KMS-11 (cell line): ENCODE results near the gene TSPAN33.

ENCODE experiments used
- H2AFZ ChIP-seq: fragments of 200-600 bp; sonication (generic); 2 replicates; pipeline ENCODE4 v1.6.1; 2016; ENCODE audit warnings: antibody characterized with exemption, mixed run types, low read depth
- H3K27ac ChIP-seq: fragments of 200-600 bp; sonication (generic); 2 replicates; pipeline ENCODE4 v1.6.1; 2016; ENCODE audit warnings: mild to moderate bottlenecking, mixed run types
- H3K27me3 ChIP-seq: fragments of 200-600 bp; sonication (generic); 2 replicates; pipeline ENCODE4 v1.6.1; 2017; ENCODE audit warnings: mild to moderate bottlenecking, low read depth, mixed run types, moderate library complexity; ENCODE audit not compliant: insufficient read depth
- H3K36me3 ChIP-seq: fragments of 200-600 bp; sonication (generic); 2 replicates; pipeline ENCODE4 v1.6.1; 2017; ENCODE audit warnings: mild to moderate bottlenecking, mixed run types; ENCODE audit not compliant: insufficient read depth
- H3K4me1 ChIP-seq: fragments of 200-600 bp; sonication (generic); 2 replicates; pipeline ENCODE4 v1.6.1; 2016; ENCODE audit warnings: mild to moderate bottlenecking, low read depth, mixed run types; ENCODE audit not compliant: poor library complexity, severe bottlenecking
- H3K4me2 ChIP-seq: fragments of 200-600 bp; sonication (generic); 2 replicates; pipeline ENCODE4 v1.7.0; 2016; ENCODE audit warnings: mild to moderate bottlenecking, mixed run types
- H3K4me3 ChIP-seq: fragments of 200-600 bp; sonication (generic); IDR thresholded peaks from 2 replicates; pipeline ENCODE4 v1.6.1; 2017; ENCODE audit warnings: low read depth, low read length, mixed read lengths; ENCODE audit not compliant: insufficient read depth
- H3K79me2 ChIP-seq: fragments of 200-600 bp; sonication (generic); 2 replicates; pipeline ENCODE4 v1.6.1; 2016; ENCODE audit warnings: low read depth, mixed run types; ENCODE audit not compliant: insufficient read depth
- H3K9ac ChIP-seq: fragments of 200-600 bp; sonication (generic); 2 replicates; pipeline ENCODE4 v1.6.1; 2016; ENCODE audit warnings: mild to moderate bottlenecking, mixed run types
- H4K20me1 ChIP-seq: fragments of 200-600 bp; sonication (generic); 2 replicates; pipeline ENCODE4 v1.6.1; 2016; ENCODE audit warnings: mild to moderate bottlenecking, mixed run types; ENCODE audit not compliant: insufficient read depth
- TF ChIP-seq, protein P1 (sequence below): fragments of 200-600 bp; sonication (generic); conservative IDR thresholded peaks from 2 replicates; pipeline ENCODE4 v1.6.1; 2017; ENCODE audit warnings: low read depth, mild to moderate bottlenecking, antibody characterized with exemption, low read length, moderate library complexity, mixed read lengths

TSPAN33 gene

DNA sequence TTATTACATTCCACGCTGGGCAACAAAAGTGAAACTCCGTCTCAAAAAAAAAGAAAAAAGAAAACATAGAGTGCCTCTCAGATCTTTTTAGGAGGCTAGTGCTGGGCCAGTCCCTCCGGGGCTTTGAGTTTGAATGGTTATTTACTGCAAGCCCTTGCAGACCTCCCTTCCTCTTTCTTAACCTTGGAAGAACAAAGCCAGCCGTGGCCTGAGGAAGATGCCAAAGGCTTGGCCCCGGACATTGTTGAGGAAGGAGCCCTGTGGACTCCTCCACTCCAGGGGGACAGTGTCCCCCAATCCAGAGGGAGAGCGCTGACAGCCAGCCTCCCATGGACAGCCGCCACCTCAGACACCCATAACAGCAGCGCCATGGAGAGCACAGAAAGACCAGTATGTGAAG is 5.0 kb downstream of the TSPAN33 start:
- no peak overlapping the region for H3K4me2 ChIP-seq
- no peak overlapping the region for H3K27ac ChIP-seq
- TF ChIP-seq, protein P1, sequence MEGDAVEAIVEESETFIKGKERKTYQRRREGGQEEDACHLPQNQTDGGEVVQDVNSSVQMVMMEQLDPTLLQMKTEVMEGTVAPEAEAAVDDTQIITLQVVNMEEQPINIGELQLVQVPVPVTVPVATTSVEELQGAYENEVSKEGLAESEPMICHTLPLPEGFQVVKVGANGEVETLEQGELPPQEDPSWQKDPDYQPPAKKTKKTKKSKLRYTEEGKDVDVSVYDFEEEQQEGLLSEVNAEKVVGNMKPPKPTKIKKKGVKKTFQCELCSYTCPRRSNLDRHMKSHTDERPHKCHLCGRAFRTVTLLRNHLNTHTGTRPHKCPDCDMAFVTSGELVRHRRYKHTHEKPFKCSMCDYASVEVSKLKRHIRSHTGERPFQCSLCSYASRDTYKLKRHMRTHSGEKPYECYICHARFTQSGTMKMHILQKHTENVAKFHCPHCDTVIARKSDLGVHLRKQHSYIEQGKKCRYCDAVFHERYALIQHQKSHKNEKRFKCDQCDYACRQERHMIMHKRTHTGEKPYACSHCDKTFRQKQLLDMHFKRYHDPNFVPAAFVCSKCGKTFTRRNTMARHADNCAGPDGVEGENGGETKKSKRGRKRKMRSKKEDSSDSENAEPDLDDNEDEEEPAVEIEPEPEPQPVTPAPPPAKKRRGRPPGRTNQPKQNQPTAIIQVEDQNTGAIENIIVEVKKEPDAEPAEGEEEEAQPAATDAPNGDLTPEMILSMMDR: no peak
- no peaks in the 10 kb centered on the region for H4K20me1 ChIP-seq
- no peak overlapping the region for H3K4me3 ChIP-seq
- no peaks in the 10 kb centered on the region for H3K27me3 ChIP-seq
- H3K36me3 ChIP-seq: no peaks in the 10 kb centered on the region
- H2AFZ ChIP-seq: no peak overlapping the region
- peaks cover 14% of the 10 kb centered on the region for H3K4me1 ChIP-seq
- H3K79me2 ChIP-seq: no peaks in the 10 kb centered on the region
- no peak overlapping the region for H3K9ac ChIP-seq

DNA sequence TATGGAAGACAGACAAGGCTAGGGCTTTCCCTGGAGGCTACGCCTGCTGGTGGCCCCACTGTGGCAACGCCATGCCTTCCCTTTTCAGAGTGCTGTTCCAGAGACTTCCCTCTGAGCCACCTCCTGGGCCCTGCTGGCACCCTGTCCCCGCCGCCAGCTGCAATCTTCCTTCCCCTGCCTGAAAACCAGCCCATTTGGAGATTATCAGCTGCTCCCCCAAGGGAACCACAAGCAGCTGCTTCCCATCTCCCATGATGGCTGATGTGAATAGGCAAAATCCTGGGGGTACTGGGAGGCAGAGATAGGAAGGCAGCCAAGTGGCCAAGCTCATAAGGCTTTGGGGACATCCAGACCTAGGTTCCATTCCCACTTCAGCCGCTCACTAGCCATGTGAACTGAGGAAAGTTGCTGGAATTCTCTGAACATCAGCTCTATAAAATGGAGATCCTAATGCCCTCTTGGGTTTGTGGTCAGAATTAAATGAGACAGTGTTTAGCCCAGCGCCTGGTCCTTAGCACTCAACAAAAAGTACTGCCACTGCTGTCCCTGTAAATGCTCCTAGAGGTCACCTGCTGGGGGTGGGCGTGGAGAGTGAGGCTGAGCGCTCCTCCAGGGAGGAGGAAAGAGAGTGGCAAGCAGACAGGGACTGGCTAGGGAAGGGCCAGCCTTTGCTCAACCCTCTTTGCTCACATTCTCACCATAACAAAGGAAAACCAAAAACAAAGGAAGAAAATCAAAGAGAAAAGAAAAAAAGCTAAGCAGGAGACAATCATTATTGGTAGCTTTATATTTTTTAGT is 5.9 kb downstream of the TSPAN33 start:
- Histone ChIP-seq H3K4me1 (peaks cover 11% of the 10 kb centered on the region), H3K36me3 (no peaks in the 10 kb centered on the region), H3K4me3 (no peak overlapping the region), H3K27me3 (no peaks in the 10 kb centered on the region), H3K9ac (no peak overlapping the region), H3K79me2 (no peaks in the 10 kb centered on the region), H3K27ac (no peak overlapping the region), H4K20me1 (no peaks in the 10 kb centered on the region), H2AFZ (no peak overlapping the region), H3K4me2 (no peak overlapping the region)
- TF ChIP-seq, protein P1: no peak

DNA sequence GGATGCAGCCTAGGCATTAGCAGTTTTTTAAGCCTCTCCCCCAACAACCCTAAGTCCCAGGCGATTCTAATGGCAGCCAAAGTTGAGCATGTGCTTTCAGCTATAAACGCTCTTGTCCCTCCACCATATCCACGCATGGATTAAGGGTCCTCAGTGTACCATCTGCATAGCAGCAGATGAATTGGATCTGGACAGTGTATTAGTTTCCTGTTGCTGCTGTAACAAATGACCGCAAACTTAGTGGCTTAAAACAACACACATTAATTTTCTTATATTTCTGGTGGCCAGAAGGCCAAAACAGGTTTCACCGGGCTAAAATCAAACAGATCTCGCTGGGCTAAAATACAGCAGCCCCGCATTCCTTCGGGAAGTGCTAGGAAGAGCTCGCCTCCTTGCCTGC is 13.1 kb downstream of the TSPAN33 start:
- Histone ChIP-seq H3K36me3 (no peaks in the 10 kb centered on the region), H3K27ac (no peak overlapping the region), H3K27me3 (no peaks in the 10 kb centered on the region), H3K79me2 (no peaks in the 10 kb centered on the region), H4K20me1 (no peaks in the 10 kb centered on the region), H3K4me1 (peaks cover 6% of the 10 kb centered on the region), H3K4me2 (no peak overlapping the region), H2AFZ (no peak overlapping the region), H3K9ac (no peak overlapping the region), H3K4me3 (no peak overlapping the region)
- TF ChIP-seq, protein P1: no peak

DNA sequence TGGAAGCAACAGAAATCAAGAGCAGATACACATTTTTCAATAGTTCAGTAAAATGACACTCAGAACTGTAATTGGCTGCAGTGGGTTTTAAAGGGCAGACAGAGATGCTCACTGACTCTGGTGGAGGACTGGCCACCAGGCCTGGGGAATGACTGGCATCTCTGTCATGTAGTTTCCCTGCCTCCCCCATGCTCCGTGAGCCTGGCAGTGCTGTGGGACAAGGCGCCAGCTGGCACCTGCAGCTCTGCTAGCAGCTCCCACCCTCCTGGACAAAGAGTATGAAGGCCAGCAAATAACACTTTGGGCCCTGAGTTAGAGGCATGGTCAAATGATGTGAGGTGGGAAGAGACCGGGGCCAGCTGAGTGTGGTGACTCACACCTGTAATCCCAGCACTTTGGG is 15.0 kb downstream of the TSPAN33 start:
- Histone ChIP-seq H3K27ac (no peak overlapping the region), H4K20me1 (no peaks in the 10 kb centered on the region), H3K4me1 (peaks cover 10% of the 10 kb centered on the region), H3K4me2 (no peak overlapping the region), H3K36me3 (no peaks in the 10 kb centered on the region), H2AFZ (no peak overlapping the region), H3K9ac (no peak overlapping the region), H3K27me3 (no peaks in the 10 kb centered on the region), H3K4me3 (no peak overlapping the region), H3K79me2 (no peaks in the 10 kb centered on the region)
- TF ChIP-seq, protein P1: no peak
